Vagina (tissue), 2 donors: ENCODE measurements around the gene DDX31.

Experiments
- CTCF ChIP-seq, 3 experiments: fragments of 450-650 bp in 2 of 3; fragments of 200-600 bp in 1 of 3; sonication (generic) in 1 of 3; IDR thresholded peaks; one replicate each; pipeline ENCODE4 v1.5.1; 2017 to 2019; ENCODE audit warnings: antibody characterized with exemption in 3 of 3, mild to moderate bottlenecking in 2 of 3, moderate library complexity in 2 of 3
- POLR2A ChIP-seq, 2 donors: fragments of 450-650 bp; IDR thresholded peaks; one replicate each; pipeline ENCODE4 v1.6.1; 2017; ENCODE audit warnings: antibody characterized with exemption in 2 of 2, mild to moderate bottlenecking in 2 of 2, moderate library complexity in 2 of 2
- POLR2AphosphoS5 ChIP-seq, 2 donors: sonication (generic); formaldehyde crosslinking; IDR thresholded peaks; one replicate each; pipeline ENCODE4 v1.9.0; 2017; ENCODE audit warnings: antibody characterized with exemption in 2 of 2, mild to moderate bottlenecking in 2 of 2, low read depth in 1 of 2; ENCODE audit not compliant: insufficient read depth in 1 of 2

- TF ChIP-seq POLR2A (IDR thresholded peaks at IDR 0.05), result no peak
- no peak for TF ChIP-seq CTCF (IDR thresholded peaks at IDR 0.05)
- TF ChIP-seq POLR2AphosphoS5 (IDR thresholded peaks at IDR 0.05; ENCODE audit: insufficient read depth in 1 of 2, low read depth in 1 of 2), result no peak
Observed at GRCh38 chr9:132554755-132555154, 115.0 kb downstream of the DDX31 start.
